SH-SY5Y (cell line): ENCODE measurements around the gene DAO.

Source experiments
- GATA2 ChIP-seq: IDR thresholded peaks from 2 replicates; pipeline ENCODE4 v1.6.1; 2011; ENCODE audit warnings: mild to moderate bottlenecking, low read depth, low read length
- GATA3 ChIP-seq: IDR thresholded peaks from 2 replicates; pipeline ENCODE4 v1.6.1; 2011; ENCODE audit warnings: low read depth, mild to moderate bottlenecking, low read length, moderate library complexity

DNA sequence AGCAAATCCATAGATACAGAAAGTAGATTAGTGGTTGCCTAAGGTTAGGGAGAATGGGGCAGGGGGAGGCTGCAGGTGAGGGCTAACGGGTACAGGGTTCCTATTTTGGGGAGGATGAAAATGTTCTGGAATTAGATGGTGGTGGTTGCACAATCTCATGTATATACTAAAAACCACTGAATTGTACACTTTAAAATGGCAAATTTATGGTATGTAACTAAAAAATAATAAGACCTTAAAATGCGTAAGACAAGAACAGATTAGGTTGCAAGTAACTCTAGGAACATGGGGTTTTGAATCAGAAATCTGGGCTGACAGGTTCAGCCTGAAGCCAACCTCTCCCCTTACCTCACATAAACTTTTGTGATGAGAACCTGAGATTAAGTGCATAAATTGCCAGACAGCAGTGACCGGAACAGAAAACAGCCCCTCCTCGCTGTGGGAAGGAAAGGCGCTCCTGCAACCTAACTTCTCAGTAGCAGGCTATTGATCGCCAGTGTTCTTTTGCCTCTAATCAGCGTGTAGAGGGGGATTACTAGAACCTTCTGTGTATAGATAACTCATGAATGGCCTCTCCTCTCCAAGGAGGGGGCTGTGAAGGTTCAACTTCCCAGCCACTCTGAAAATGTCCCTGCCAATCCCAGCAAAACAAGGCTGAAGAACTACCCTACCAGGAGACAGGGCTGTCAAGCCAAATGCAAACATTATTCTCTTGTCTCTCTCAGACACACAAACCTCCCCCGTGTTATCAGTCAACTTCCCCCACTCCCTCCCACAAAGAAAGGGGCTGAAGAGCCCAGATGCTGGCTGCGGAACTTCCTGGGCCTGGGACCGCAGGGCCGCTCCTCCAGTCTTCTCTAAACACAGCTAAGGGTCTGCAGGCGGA lies 24.4 kb upstream of the DAO start:
- TF ChIP-seq GATA3 (no peak), GATA2 (no peak)
